ENCODE data around the gene SPOCK1. TPM values are rescaled to one million over a fixed set of nuclear protein-coding genes. Genes with fewer than 3 reads are reported as not detected.
A peak's percentile ranks its signal among the peaks of the same experiment; 100 is the strongest.

Gene SPOCK1
- total RNA-seq, 1 donor from 2014 or later: 900 TPM

- peak overlapping the region; percentile 50 for H3K27ac Mint-ChIP-seq (ENCODE audit: unreplicated experiment)
- no peaks in the 10 kb centered on the region for H3K9me3 Mint-ChIP-seq (ENCODE audit: unreplicated experiment)
- no peaks in the 10 kb centered on the region for H3K27me3 Mint-ChIP-seq (ENCODE audit: unreplicated experiment)
Measured at GRCh38 chr5:137090151-137090550, 409.0 kb downstream of the SPOCK1 start.

GRCh38 chr5:137088175-137088574, 411.0 kb downstream of the SPOCK1 start:
- H3K9me3 Mint-ChIP-seq (ENCODE audit: unreplicated experiment): no peaks in the 10 kb centered on the region
- no peak for DNase-seq (ENCODE audit: extremely low spot score, unreplicated experiment)
- H3K27ac Mint-ChIP-seq (ENCODE audit: unreplicated experiment): no peak overlapping the region
- H3K27me3 Mint-ChIP-seq (ENCODE audit: unreplicated experiment): no peaks in the 10 kb centered on the region
- peaks cover 21% of the 10 kb centered on the region for H3K4me1 Mint-ChIP-seq (ENCODE audit: unreplicated experiment)
- no peak overlapping the region for H3K4me3 Mint-ChIP-seq (ENCODE audit: unreplicated experiment)
- H3K36me3 Mint-ChIP-seq (ENCODE audit: unreplicated experiment): peaks cover 3% of the 10 kb centered on the region
- no peak for TF ChIP-seq CTCF (IDR thresholded peaks at IDR 0.05)

More at GRCh38 chr5:137090151-137090550, 409.0 kb downstream of the SPOCK1 start:
- TF ChIP-seq CTCF (IDR thresholded peaks at IDR 0.05): no peak
- no peak overlapping the region for H3K4me3 Mint-ChIP-seq (ENCODE audit: unreplicated experiment)
- peaks cover 21% of the 10 kb centered on the region for H3K4me1 Mint-ChIP-seq (ENCODE audit: unreplicated experiment)
- peaks cover 3% of the 10 kb centered on the region for H3K36me3 Mint-ChIP-seq (ENCODE audit: unreplicated experiment)
- DNase-seq (ENCODE audit: extremely low spot score, unreplicated experiment): no peak

DNA sequence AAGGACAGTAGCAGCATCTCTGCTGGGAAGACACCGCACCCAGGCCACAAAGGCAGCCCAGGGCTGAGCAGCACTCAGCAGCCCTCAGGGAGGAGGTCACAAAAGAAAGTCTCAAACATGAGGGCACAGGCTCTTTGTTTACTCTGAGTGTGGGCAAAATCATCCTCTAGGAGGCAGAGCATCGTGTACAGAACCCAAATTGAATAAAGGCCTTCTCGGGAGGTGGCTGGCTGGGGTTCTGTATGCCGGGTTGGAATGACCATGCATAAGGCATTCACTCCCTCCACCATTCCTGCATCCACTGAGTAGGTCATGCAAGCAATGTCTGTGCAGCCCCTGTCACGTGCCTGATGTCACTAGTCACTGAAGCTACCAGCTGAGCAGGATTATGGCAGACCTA, 412.8 kb downstream of the SPOCK1 start:
- Mint-ChIP-seq H3K4me1 (ENCODE audit: unreplicated experiment) (peaks cover 13% of the 10 kb centered on the region), H3K36me3 (ENCODE audit: unreplicated experiment) (no peaks in the 10 kb centered on the region), H3K9me3 (ENCODE audit: unreplicated experiment) (no peaks in the 10 kb centered on the region), H3K27me3 (ENCODE audit: unreplicated experiment) (no peaks in the 10 kb centered on the region), H3K27ac (ENCODE audit: unreplicated experiment) (no peak overlapping the region), H3K4me3 (ENCODE audit: unreplicated experiment) (no peak overlapping the region)
- TF ChIP-seq CTCF (IDR thresholded peaks at IDR 0.05): no peak
- DNase-seq (ENCODE audit: extremely low spot score, unreplicated experiment): no peak

GRCh38 chr5:137085206-137085605, 413.9 kb downstream of the SPOCK1 start:
- H3K27me3 Mint-ChIP-seq (ENCODE audit: unreplicated experiment): no peaks in the 10 kb centered on the region
- H3K4me3 Mint-ChIP-seq (ENCODE audit: unreplicated experiment): no peak overlapping the region
- DNase-seq (ENCODE audit: extremely low spot score, unreplicated experiment): no peak
- no peaks in the 10 kb centered on the region for H3K9me3 Mint-ChIP-seq (ENCODE audit: unreplicated experiment)
- H3K36me3 Mint-ChIP-seq (ENCODE audit: unreplicated experiment): no peaks in the 10 kb centered on the region
- no peak overlapping the region for H3K27ac Mint-ChIP-seq (ENCODE audit: unreplicated experiment)
- H3K4me1 Mint-ChIP-seq (ENCODE audit: unreplicated experiment): peaks cover 2% of the 10 kb centered on the region
- TF ChIP-seq CTCF (IDR thresholded peaks at IDR 0.05): no peak

DNA sequence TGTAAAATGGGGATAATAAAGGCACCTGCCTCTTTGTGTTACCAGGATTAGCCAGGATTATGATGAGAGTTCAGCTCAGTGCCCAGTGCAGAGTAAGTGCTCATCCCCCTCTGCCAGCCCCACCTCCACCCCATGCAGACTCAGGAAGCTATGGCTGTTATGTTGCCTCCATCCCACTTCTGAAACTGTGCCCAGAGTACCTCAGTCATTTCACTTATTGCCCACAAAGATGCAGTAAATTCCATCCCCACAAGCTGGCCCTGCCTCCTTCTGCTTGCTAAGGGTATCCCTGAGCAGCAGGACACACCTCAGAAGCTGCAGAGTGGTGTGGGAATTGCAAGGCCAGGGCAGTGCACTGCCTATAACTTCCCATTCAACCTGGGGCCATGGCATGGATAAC, 415.1 kb downstream of the SPOCK1 start:
- TF ChIP-seq CTCF (IDR thresholded peaks at IDR 0.05): no peak
- H3K4me1 Mint-ChIP-seq (ENCODE audit: unreplicated experiment): peaks cover 4% of the 10 kb centered on the region
- H3K36me3 Mint-ChIP-seq (ENCODE audit: unreplicated experiment): no peaks in the 10 kb centered on the region
- no peak for DNase-seq (ENCODE audit: extremely low spot score, unreplicated experiment)
- no peaks in the 10 kb centered on the region for H3K27me3 Mint-ChIP-seq (ENCODE audit: unreplicated experiment)
- H3K27ac Mint-ChIP-seq (ENCODE audit: unreplicated experiment): no peak overlapping the region
- H3K9me3 Mint-ChIP-seq (ENCODE audit: unreplicated experiment): no peaks in the 10 kb centered on the region
- no peak overlapping the region for H3K4me3 Mint-ChIP-seq (ENCODE audit: unreplicated experiment)

Data from osteocyte (in vitro differentiated cells).